TTC549 (cell line): ENCODE measurements around the gene ZNF429.
"Not testable (repeated sequence)": the region's sequence is repeated elsewhere in the genome, so short reads cannot be mapped to it uniquely, and the experiment has no call there.

Source experiments
- FAIRE-seq: peaks from 2 replicates; lab custom pipeline; 2012; peaks lifted over from hg19 to GRCh38; lab: Jason Lieb, UNC

Gene ZNF429

DNA sequence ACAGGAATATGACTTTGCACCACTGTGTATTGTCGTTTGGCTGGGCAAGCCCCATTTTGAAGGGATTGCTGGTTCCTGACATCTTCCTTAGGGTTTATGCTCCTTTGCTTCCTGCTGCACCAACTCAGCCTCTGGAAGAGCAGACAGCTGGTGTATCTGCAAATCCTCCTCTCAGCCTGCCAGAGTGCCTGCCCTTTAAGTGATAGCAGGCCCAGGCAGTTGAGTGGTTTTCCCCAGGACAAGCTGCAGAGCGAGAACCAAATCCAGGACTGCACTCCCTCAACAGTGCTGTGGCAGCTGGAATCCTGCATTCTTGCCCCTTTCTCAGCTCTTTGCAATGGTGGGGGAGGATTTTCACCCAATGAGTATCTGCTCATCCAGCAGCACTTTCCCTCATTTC, 85.5 kb downstream of the ZNF429 start:
- no peak for FAIRE-seq

DNA sequence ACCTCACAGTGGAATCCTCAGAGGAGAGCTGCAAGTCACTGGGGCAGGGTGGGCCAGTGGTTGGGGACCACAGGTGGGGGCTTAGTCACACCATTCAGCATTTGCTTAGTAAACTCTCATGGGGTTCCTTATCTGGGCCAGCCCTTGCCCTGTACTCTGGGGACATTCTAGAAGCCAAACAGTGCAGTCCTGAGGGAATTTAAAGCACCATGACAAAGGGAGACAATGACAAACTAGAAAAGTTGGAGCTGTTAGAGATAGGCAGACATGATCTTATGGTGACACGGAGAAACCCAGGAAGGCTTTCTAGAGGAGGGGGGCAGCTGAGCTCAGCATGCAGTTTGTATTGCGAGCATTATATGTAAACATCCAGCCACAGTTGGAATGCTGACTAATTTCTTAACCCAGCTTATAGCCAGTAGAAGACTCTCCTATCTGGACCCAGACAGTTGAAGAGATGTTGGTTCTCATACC, 87.6 kb downstream of the ZNF429 start:
- no peak for FAIRE-seq

DNA sequence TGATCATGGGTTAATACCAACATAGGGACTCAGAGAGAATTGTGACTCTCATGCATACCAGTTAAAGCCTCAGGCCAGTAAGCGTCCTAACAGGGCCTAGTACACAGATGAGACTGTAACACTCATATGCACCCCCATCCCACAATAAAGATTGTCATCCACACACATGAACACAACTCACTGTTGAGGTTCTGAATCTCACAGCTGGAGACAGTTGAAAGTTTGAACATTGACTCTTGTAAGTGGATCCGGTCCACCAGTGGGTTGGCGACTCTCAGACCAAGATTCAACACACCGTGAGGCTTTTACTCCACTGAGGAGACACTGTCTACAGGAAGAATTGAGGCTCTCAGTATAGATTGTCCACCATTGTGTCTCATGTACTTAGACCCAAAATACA, 88.1 kb downstream of the ZNF429 start:
- FAIRE-seq: no peak

DNA sequence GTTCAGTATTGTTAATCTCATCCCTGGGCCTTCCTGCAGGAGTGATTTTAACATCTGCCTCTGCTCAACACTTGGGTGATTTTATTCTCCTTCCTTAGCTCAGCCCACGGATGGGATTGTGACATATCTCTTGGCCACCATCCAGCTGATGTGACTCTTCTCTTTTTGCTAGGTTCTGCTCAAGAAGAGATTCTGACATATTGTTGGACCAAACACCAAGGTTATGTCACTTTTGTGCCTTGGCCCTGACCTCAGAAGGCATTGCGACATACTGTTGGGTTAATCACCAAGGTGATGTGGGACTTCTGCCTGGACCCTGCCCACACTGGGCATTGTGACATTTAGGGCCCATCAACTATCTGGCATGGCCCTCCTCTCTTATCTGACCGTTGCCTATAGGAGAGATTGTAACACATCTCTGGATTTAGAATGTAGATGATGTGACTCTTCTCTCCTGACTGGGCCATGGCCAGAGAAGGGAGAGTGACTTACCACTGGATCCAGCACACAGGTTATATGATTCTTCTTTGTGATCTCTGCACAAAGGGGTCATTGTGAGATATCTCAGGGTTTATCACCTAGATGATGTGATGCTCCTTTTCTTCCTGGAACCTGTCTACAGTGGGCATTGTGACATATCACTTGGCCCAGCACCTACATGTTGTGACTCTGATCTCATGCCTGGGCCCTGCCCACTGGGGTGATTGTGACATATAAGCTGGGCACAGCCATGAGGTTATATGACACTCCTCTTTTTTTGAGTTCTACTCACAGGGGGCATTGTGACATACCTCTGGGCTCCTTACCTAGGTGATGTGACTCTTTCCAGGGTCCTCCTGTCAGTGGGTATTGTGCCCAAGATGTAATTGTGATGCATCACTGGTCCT, 88.8 kb downstream of the ZNF429 start:
- FAIRE-seq: no peak

DNA sequence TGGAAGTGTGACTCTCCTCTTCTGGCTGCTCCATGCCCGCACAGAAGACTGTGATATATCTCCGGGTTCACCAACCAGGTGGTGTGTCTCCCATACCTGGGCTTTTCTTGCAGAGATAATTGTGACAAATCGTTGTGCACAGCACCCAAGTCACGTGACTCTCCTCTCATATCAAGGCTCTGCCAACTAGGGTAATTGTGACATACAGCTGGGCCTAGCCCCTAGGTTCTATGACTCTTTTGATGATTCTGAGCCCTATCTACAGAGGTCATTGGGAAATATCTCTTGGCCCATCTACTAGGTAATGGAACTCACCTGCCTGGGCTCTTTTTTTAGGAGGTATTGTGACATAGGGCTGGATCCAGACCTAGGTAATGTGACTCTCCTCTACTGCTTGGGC, 89.8 kb downstream of the ZNF429 start:
- no peak for FAIRE-seq

DNA sequence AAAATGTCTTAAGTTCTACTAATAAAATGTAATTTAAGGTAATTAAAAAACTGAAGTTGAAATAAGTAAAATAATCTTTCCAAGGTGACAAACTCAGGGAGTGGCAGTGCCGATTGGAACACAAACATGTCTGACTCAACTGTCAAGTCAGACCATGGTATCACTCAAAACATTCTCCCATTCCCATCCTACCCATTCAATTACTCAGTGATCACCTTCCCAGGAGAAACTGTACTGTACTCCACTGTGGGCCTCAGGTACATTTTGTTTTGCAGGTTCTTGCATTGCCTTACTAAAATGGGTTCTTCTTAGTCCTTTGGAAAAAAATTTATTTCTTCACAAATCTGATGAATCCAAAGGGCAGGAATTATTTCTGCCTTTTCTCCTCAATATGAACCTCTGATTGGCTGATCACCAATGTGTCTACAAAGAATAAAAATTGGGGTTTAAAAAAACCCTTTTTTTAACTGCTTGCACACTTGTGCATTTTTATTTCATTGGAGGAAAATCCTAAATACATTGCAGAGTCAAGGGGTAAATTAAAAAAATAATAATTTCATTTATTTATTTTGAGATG, 96.8 kb downstream of the ZNF429 start:
- FAIRE-seq: no peak

DNA sequence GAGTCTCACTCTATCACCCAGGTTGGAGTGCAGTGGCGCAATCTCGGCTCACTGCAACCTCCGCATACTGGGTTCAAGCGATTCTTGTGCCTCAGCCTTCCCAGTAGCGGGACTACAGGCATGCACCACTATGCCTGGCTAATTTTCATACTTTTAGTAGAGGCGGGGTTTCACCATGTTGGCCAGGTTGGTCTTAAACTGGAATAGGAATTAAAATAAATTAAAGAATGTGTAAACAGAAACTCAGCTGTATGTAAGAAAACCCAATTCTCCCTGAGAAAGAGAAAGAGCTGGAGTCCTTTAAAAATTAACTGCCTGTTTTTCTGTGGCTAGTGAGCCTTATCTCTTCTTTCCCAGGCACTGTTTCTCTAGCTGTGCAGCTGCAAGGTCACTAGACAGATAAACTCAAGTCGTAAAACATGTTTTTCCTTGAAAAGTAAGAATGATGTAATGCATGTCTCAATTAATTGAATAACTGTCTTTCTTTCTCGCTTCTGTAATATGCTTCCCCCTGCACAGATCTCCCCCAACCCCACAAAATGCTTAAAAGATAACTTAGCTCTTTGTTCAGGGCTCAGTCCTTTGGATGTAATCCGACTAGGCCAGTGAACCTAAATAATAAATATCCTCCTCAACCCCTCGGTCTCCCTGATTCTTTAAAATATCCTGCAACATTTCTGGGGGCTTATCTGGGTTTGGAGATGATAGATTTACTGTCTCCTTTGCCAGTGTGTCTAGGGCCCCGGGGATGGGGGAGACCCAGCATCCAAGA, 97.4 kb downstream of the ZNF429 start:
- not testable (repeated sequence) for FAIRE-seq

DNA sequence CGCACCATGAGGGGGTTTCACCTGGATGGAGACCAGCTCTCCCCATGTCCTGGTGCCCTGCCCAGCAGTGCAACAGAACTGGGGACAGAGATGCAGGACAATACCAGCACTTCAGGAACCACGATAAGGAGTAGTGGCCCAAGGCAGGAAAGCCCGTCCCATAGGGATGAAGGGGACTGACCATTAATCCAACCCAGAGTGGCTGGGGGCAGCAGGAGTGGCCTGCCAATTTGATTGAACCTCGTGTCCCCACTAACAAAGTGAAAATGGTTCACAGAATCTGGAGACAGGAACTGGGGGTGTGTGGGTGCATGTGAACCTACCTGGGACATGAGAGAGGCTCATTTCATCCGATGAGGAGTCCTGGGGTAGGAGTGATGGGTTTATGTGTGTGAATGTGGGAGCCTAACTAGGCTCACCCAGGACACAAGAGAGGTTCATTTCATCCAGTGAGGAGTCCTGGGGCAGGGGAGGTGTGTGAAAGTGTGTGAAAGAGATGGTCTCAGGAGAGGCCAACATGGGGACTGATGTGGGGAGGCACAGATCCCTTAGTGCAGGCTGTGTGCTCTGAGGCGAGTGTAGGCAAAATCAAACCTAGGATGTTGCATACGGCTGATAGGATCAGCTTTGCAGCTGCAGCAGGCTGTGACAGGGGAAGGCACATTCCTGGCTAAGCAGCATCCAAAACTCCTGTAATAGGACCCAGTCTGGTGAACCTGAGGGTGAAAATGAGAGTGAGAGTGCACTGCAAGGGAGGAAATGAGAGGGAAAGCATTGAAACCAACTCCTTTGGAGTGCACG, 98.2 kb downstream of the ZNF429 start:
- FAIRE-seq: no peak

DNA sequence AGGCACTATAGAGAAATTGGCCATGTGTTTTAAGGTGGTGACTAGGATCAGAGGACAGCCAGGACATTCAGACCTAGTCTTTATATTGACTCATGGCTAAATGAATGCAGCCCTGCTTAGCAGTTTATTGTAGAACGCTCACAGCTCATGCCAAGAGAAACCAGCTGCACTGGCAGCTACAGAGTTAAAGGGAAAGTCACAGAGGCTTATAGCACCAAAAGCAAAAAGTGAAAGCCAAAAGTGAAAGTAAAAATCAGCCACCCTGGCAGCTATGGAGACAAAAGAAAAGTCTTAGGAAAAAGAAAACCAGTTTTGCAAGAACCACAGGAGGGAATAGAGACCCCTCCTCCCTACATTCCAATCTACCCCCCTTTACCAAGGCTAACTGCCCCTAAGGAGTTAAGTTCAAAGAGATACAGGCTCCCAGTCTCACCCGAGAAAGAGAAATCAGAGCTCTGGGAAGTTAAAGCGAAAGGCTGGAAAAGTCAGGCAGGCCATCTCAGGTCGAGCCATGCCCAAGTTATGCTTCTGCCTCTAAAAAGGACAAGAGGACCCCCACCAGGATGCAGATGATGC, 99.0 kb downstream of the ZNF429 start:
- FAIRE-seq: no peak
